ENCODE results near the gene RNU2-1.

DNA sequence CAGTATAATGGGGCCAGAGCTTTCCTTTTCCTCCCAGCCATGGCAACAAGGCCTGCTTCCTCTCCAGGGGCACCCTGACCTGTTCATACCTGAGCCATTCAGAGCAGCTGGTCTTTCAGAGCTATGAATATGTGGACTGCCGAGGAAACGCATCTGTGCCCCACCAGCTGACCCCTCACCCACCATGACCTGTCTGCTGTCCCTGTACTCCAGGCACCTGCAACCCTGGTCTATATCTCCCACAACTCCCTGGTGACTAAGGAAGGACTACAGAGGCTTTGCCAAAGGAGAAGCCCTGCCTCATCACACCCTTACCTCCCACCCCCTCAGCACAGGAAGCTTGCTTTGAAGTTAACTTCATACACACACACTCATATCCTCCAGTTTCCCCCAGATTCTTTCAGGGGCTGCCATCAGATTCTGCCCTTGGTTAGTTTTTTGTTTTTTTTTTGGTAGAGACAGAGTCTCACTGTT lies 16.1 kb downstream of the RNU2-1 start:
- TF ChIP-seq, protein P1, sequence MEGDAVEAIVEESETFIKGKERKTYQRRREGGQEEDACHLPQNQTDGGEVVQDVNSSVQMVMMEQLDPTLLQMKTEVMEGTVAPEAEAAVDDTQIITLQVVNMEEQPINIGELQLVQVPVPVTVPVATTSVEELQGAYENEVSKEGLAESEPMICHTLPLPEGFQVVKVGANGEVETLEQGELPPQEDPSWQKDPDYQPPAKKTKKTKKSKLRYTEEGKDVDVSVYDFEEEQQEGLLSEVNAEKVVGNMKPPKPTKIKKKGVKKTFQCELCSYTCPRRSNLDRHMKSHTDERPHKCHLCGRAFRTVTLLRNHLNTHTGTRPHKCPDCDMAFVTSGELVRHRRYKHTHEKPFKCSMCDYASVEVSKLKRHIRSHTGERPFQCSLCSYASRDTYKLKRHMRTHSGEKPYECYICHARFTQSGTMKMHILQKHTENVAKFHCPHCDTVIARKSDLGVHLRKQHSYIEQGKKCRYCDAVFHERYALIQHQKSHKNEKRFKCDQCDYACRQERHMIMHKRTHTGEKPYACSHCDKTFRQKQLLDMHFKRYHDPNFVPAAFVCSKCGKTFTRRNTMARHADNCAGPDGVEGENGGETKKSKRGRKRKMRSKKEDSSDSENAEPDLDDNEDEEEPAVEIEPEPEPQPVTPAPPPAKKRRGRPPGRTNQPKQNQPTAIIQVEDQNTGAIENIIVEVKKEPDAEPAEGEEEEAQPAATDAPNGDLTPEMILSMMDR (optimal IDR thresholded peaks at IDR 0.05 in 1 of 3, IDR thresholded peaks at IDR 0.05 in 1 of 3, conservative IDR thresholded peaks at IDR 0.05 in 1 of 3; ENCODE audit: extremely low read depth in 1 of 3, insufficient read depth in 2 of 3, low read length in 3 of 3), result no peak
- no peak for TF ChIP-seq EZH2 (IDR thresholded peaks at IDR 0.05; ENCODE audit: low read length)
